Adipocyte (in vitro differentiated cells): Measurements from ENCODE around the gene NVL.

Experiments
- DNase-seq: peaks from one replicate; pipeline ENCODE4 v3.0.0-alpha.2; 2015; ENCODE audit warnings: low read depth
- H3K27me3 ChIP-seq: replicated peaks from 2 replicates; pipeline ENCODE4 v1.7.0; 2013; ENCODE audit warnings: mild to moderate bottlenecking, low read length, moderate library complexity; ENCODE audit not compliant: control insufficient read depth, insufficient read depth
- H3K36me3 ChIP-seq: 2 replicates; pipeline ENCODE4 v1.7.0; 2013; ENCODE audit warnings: low read length, mild to moderate bottlenecking, moderate library complexity; ENCODE audit not compliant: control insufficient read depth, insufficient read depth, severe bottlenecking
- H3K4me1 ChIP-seq: 2 replicates; pipeline ENCODE4 v1.7.0; 2013; ENCODE audit warnings: mild to moderate bottlenecking, low read length, moderate library complexity; ENCODE audit not compliant: control insufficient read depth, insufficient read depth
- H3K4me3 ChIP-seq: 2 replicates; pipeline ENCODE4 v1.7.0; 2013; ENCODE audit warnings: mild to moderate bottlenecking, low read length, moderate library complexity
- H3K9ac ChIP-seq: 2 replicates; pipeline ENCODE4 v1.7.0; 2013; ENCODE audit warnings: mild to moderate bottlenecking, low read length, moderate library complexity
- H3K9me3 ChIP-seq: 2 replicates; pipeline ENCODE4 v1.7.0; 2013; ENCODE audit warnings: mild to moderate bottlenecking, low read length, moderate library complexity; ENCODE audit not compliant: control insufficient read depth

NVL gene

DNA sequence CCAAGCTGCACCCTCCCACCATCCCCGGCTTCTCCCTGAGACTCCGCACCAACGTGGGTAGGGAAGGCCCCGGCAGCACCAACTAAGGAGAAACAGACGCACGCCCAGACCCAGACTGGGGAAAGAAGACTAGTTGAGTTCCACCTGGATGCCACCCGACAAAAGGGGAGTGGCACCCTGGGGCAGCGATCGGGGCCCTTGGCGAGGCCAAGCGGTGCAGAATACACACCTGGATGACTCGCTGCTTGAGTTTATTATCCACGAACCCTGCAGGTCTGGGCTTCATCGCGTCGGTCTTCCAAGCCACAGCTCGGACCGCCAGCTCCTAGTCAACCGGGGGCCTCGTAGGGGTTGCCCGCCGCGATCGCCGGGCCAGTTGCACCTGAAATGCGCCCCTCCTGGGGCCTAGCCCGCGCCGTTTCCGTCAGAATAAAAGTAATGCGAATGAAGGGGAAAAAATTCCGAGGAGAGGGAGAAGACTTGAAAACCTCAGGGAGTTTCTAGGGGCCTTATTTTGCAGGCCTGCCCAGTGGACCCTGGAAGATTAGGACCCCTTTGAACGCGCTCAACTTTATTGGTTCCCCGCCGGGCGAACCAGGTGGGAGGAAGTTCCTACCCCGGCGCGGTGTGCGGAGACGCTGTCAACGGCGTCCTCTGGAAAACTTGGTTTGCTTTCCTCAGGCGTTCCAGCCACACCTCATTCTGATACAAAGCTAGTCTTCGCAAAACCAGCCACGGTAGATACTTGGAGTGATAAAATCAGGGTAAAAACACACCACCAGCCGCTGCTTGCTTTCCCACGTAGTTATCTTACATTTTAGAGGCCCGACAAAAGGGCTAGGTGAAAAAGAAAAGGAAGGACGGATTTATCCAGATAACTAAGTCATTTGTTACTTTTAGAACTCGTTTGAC is at the start of gene NVL:
Gene NVL, minus strand, starts transcription at position 331 of the 912 bp plus-strand sequence. Its CDS starts 45 bp downstream, at position 286.
- peak; percentile 95 for DNase-seq
- peaks cover 9% of the 10 kb centered on the region for H3K4me1 ChIP-seq
- peak within 1 kb of the TSS; percentile 97 for H3K9ac ChIP-seq
- peak within 1 kb of the TSS; percentile 97 for H3K4me3 ChIP-seq
- H3K9me3 ChIP-seq, result no peaks in the 10 kb centered on the region
- H3K36me3 ChIP-seq, result peaks cover 5% of the 10 kb centered on the region
- no peaks in the 10 kb centered on the region for H3K27me3 ChIP-seq

GRCh38 chr1:224378855-224379631 is 49.1 kb upstream of the NVL start:
- H3K36me3 ChIP-seq, result peaks cover 54% of the 10 kb centered on the region
- no peak for DNase-seq

DNA sequence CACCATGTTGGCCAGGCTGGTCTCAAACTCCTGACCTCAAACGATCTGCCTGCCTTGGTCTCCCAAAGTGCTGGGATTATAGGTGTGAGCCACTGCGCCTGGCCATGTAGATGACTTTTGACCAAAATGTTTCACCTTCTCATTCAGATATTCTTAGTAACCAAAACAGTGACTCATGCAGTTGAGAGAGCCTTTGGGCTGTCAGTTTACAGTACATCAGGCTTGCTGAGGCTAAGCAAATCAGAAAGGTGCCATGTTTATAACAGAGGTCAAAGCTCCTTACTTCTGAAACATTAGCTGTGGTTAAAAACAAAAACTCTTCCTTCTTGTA is 47.7 kb upstream of the NVL start:
- DNase-seq, result peak; percentile 30
- Histone ChIP-seq H3K4me3 (no peak overlapping the region), H3K9ac (no peak overlapping the region), H3K27me3 (no peaks in the 10 kb centered on the region), H3K4me1 (peaks cover 24% of the 10 kb centered on the region), H3K9me3 (no peaks in the 10 kb centered on the region), H3K36me3 (peaks cover 65% of the 10 kb centered on the region)

More at GRCh38 chr1:224378855-224379631, 49.1 kb upstream of the NVL start:
- Histone ChIP-seq H3K27me3 (no peaks in the 10 kb centered on the region), H3K9ac (no peak overlapping the region), H3K4me1 (peaks cover 24% of the 10 kb centered on the region), H3K9me3 (no peaks in the 10 kb centered on the region), H3K4me3 (no peak overlapping the region)

- peaks cover 76% of the 10 kb centered on the region for H3K36me3 ChIP-seq
- H3K4me1 ChIP-seq, result peaks cover 24% of the 10 kb centered on the region
Measured at GRCh38 chr1:224375059-224375458, 45.1 kb upstream of the NVL start.

DNA sequence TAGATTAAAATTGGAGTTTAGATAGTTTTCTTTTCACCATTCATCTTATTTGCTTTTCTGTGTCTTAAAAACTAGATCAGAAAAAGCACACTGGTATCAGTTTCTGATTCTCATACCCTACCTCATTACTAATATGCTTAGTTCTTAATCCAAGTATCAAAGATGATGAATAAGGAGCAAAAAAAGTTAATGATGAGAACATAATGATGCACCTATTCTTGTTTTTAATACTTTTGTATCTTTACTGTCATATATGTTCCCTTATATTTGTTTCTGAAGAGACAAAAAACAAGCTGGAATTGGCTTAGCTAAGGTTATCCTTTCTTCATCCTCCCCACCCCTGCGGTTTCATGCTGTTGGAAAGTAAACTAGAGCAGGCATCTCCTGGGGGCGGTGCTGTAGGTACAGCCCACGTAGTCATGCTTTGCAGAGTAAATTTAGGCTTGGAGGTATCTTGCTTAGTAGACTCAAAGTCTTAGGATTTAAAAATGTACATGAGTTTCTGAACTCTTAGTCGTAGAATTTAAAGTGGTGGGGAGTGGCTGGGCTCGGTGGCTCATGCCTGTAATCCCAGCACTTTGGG is 43.1 kb upstream of the NVL start:
- peaks cover 20% of the 10 kb centered on the region for H3K4me1 ChIP-seq
- H3K36me3 ChIP-seq, result peaks cover 87% of the 10 kb centered on the region

More at GRCh38 chr1:224375059-224375458, 45.1 kb upstream of the NVL start:
- Histone ChIP-seq H3K4me3 (no peak overlapping the region), H3K27me3 (no peaks in the 10 kb centered on the region), H3K9me3 (no peaks in the 10 kb centered on the region), H3K9ac (no peak overlapping the region)
- no peak for DNase-seq

GRCh38 chr1:224368409-224368808 is 38.4 kb upstream of the NVL start:
- Histone ChIP-seq H3K27me3 (no peaks in the 10 kb centered on the region), H3K9me3 (no peaks in the 10 kb centered on the region), H3K4me1 (no peaks in the 10 kb centered on the region), H3K9ac (no peak overlapping the region), H3K4me3 (no peak overlapping the region), H3K36me3 (peaks cover 69% of the 10 kb centered on the region)
- no peak for DNase-seq

More for the DNA sequence above, 43.1 kb upstream of the NVL start:
- Histone ChIP-seq H3K9me3 (no peaks in the 10 kb centered on the region), H3K27me3 (no peaks in the 10 kb centered on the region), H3K9ac (no peak overlapping the region), H3K4me3 (no peak overlapping the region)
- no peak for DNase-seq

GRCh38 chr1:224359207-224359606 is 29.2 kb upstream of the NVL start:
- Histone ChIP-seq H3K36me3 (no peaks in the 10 kb centered on the region), H3K27me3 (no peaks in the 10 kb centered on the region), H3K9ac (no peak overlapping the region), H3K4me1 (peaks cover 20% of the 10 kb centered on the region), H3K4me3 (peak overlapping the region; percentile 24), H3K9me3 (no peaks in the 10 kb centered on the region)
- DNase-seq, result no peak

DNA sequence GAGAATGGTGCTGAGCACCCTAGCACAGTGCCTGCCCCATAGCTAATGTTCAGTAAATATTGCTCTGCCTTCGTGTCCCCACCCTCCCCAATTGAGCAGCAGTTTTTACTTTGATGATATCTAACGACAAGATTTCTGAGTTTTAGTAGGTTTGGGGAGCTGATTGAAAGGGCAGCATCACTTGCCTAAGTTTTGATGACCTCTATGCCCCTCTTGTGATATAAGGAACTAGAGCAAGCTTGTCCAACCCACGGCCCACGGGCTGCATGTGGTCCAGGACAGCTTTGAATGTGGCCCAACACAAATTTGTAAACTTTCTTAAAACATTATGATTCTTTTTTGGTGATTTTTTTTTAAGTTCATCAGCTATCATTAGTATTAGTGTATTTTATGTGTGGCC is 28.3 kb upstream of the NVL start:
- Histone ChIP-seq H3K4me1 (peaks cover 20% of the 10 kb centered on the region), H3K27me3 (no peaks in the 10 kb centered on the region), H3K36me3 (no peaks in the 10 kb centered on the region), H3K4me3 (peak overlapping the region; percentile 97), H3K9ac (peak overlapping the region; percentile 96), H3K9me3 (no peaks in the 10 kb centered on the region)
- DNase-seq, result no peak

GRCh38 chr1:224357626-224358124 is 27.7 kb upstream of the NVL start:
- peak; percentile 91 for DNase-seq

DNA sequence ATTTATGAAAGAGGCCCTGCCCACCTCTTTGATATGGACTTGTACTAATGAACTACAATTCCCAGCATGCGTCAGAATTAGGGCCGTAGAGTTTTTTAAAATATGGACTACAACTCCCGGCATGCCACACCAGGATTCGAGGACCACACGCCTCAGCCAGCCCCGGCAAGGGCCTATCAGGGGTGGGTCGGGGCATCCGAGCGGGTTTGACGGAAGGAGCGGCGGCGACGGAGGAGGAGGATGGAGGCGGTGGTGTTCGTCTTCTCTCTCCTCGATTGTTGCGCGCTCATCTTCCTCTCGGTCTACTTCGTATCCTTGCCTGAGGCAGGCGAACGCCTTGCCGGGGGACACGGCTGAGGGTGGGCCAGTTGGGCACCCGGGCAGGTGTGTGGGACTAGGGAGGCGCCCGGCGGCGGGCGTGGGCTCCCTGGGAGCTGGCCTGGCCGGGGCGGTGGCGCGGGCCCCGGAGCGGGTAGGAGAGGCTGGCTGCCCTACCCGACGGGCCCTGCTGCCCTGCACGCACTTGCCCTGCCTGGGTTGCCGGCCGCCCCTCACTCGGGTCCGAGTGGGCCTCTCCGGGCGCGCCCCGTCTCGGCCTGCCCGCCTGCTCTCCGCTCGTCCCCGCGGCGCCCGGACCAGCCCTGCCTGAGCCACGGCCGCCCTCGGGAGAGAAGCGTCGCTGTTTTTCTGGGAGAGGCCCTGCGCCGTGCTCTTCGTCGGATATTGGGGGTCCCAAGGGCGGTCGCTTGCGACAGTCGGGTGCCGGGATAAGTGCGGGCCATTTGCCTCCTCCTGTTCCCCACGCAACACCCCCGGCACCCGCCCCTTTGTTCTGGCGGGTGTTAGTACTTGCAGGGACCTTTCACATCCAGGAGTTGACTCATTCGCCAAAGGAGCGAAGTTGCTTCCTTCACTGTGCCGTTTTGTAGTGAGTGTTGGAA is 27.0 kb upstream of the NVL start, which contains the start of gene CNIH4:
Gene CNIH4, plus strand, starts transcription at position 195 of the 941 bp plus-strand sequence. Its CDS starts 46 bp downstream, at position 241.
- H3K4me3 ChIP-seq, result peak within 1 kb of the TSS; percentile 97
- peak within 1 kb of the TSS; percentile 96 for H3K9ac ChIP-seq
- H3K9me3 ChIP-seq, result no peaks in the 10 kb centered on the region
- peaks cover 20% of the 10 kb centered on the region for H3K4me1 ChIP-seq
- DNase-seq, result peak; percentile 99
- H3K36me3 ChIP-seq, result no peaks in the 10 kb centered on the region
- no peaks in the 10 kb centered on the region for H3K27me3 ChIP-seq

More at GRCh38 chr1:224357626-224358124, 27.7 kb upstream of the NVL start:
- peaks cover 20% of the 10 kb centered on the region for H3K4me1 ChIP-seq
- no peaks in the 10 kb centered on the region for H3K27me3 ChIP-seq
- no peaks in the 10 kb centered on the region for H3K36me3 ChIP-seq
- H3K4me3 ChIP-seq, result peak overlapping the region; percentile 97
- no peaks in the 10 kb centered on the region for H3K9me3 ChIP-seq
- peak overlapping the region; percentile 96 for H3K9ac ChIP-seq
